PC-9 (cell line): ENCODE data around the gene DBNL. TPM values are rescaled to one million over a fixed set of nuclear protein-coding genes. Genes with fewer than 3 reads are reported as not detected.

Experiments used
- BruUV-seq: library from RNA; stranded (reverse); fragments of 400-500 nt; replicated peaks from 2 replicates; lab custom pipeline; 2021; lab: Mats Ljungman, UMichigan
- CTCF ChIA-PET: fragments of 300-600 bp; sonication (Branson Sonifier 250); formaldehyde crosslinking; loops from one replicate; lab custom pipeline; 2022; ENCODE audit warnings: antibody characterized with exemption; lab: Charles Lee
- POLR2A ChIA-PET: fragments of 300-600 bp; sonication (Branson Sonifier 250); formaldehyde crosslinking; loops from one replicate; lab custom pipeline; 2022; ENCODE audit warnings: antibody characterized with exemption; ENCODE audit not compliant: unreplicated experiment; lab: Charles Lee
- DNase-seq, 2 experiments: peaks; one replicate each; pipeline versions ENCODE4 v3.0.0 to v3.0.0-alpha.2; 2015 to 2022; ENCODE audit warnings: mixed read lengths in 1 of 2
- H2AFZ ChIP-seq: fragments of 200-600 bp; sonication (generic); 2 replicates; pipeline ENCODE4 v1.8.1; 2017; ENCODE audit warnings: antibody characterized with exemption
- H3F3A ChIP-seq: fragments of 200-600 bp; sonication (generic); 2 replicates; pipeline ENCODE4 v1.8.1; 2017; ENCODE audit warnings: antibody characterized with exemption, mild to moderate bottlenecking, low read depth; ENCODE audit not compliant: insufficient read depth
- H3K27ac ChIP-seq: fragments of 200-600 bp; sonication (generic); 2 replicates; pipeline ENCODE4 v1.6.1; 2016; ENCODE audit warnings: mixed run types
- H3K27me3 ChIP-seq: fragments of 200-600 bp; sonication (generic); 2 replicates; pipeline ENCODE4 v1.6.1; 2016; ENCODE audit warnings: low read depth, mixed run types; ENCODE audit not compliant: insufficient read depth
- H3K36me3 ChIP-seq: fragments of 200-600 bp; sonication (generic); 2 replicates; pipeline ENCODE4 v1.6.1; 2016; ENCODE audit warnings: low read depth, mixed run types
- H3K4me1 ChIP-seq: fragments of 200-600 bp; sonication (generic); replicated peaks from 2 replicates; pipeline ENCODE4 v1.6.1; 2016; ENCODE audit warnings: mixed run types; ENCODE audit not compliant: insufficient read depth
- H3K4me2 ChIP-seq: fragments of 200-600 bp; sonication (generic); 2 replicates; pipeline ENCODE4 v1.6.1; 2017; ENCODE audit warnings: mixed run types
- H3K4me3 ChIP-seq: fragments of 200-600 bp; sonication (generic); 2 replicates; pipeline ENCODE4 v1.6.1; 2016; ENCODE audit warnings: mixed run types
- H3K79me2 ChIP-seq: fragments of 200-600 bp; sonication (generic); 2 replicates; pipeline ENCODE4 v1.6.1; 2017; ENCODE audit warnings: low read depth, mixed run types
- H3K9me2 ChIP-seq: fragments of 200-600 bp; sonication (generic); 2 replicates; pipeline ENCODE4 v1.8.1; 2017; ENCODE audit warnings: mild to moderate bottlenecking; ENCODE audit not compliant: insufficient read depth
- H3K9me3 ChIP-seq: fragments of 200-600 bp; sonication (generic); 2 replicates; pipeline ENCODE4 v1.8.1; 2016; ENCODE audit warnings: low read depth; ENCODE audit not compliant: insufficient read depth
- H4K20me1 ChIP-seq: fragments of 200-600 bp; sonication (generic); 2 replicates; pipeline ENCODE4 v1.8.1; 2017; ENCODE audit not compliant: insufficient read depth
- EZH2 ChIP-seq: fragments of 200-600 bp; sonication (generic); IDR thresholded peaks from 2 replicates; pipeline ENCODE4 v1.8.0; 2017; ENCODE audit warnings: antibody characterized with exemption, low read depth
- intact Hi-C: fragments of 100-400 bp; cut with micrococcal nuclease; formaldehyde crosslinking; loops from one replicate; pipeline ENCODE4 v1.10.0; 2022; ENCODE audit not compliant: unreplicated experiment
- total RNA-seq: library from RNA; stranded (reverse); gene quantifications from 2 replicates; pipeline ENCODE4 v1.2.3, GENCODE V29; 2021
- TF ChIP-seq, protein P1 (sequence below): fragments of 200-600 bp; sonication (generic); conservative IDR thresholded peaks from 2 replicates; pipeline ENCODE4 v1.6.1; 2017; ENCODE audit warnings: mixed run types, antibody characterized with exemption, mild to moderate bottlenecking, moderate library complexity

DBNL gene
- total RNA-seq, 1 experiment from 2014 or later, result 70.7 TPM

GRCh38 chr7:44096326-44096881 lies 51.9 kb downstream of the DBNL start:
- Histone ChIP-seq H3K79me2 (no peaks in the 10 kb centered on the region), H3K27ac (no peak overlapping the region), H3F3A (no peaks in the 10 kb centered on the region), H3K27me3 (no peaks in the 10 kb centered on the region), H3K36me3 (no peaks in the 10 kb centered on the region), H3K9me2 (no peaks in the 10 kb centered on the region), H3K4me2 (no peak overlapping the region), H3K4me3 (no peak overlapping the region), H3K9me3 (no peaks in the 10 kb centered on the region), H4K20me1 (no peaks in the 10 kb centered on the region), H3K4me1 (no peaks in the 10 kb centered on the region), H2AFZ (no peak overlapping the region)
- no TSS peak for BruUV-seq
- CTCF ChIA-PET, result no interaction called here
- POLR2A ChIA-PET, result no interaction called here
- intact Hi-C loops, result no loop called here
- DNase-seq, result no peak
- no peak for TF ChIP-seq EZH2
- TF ChIP-seq, protein P1, sequence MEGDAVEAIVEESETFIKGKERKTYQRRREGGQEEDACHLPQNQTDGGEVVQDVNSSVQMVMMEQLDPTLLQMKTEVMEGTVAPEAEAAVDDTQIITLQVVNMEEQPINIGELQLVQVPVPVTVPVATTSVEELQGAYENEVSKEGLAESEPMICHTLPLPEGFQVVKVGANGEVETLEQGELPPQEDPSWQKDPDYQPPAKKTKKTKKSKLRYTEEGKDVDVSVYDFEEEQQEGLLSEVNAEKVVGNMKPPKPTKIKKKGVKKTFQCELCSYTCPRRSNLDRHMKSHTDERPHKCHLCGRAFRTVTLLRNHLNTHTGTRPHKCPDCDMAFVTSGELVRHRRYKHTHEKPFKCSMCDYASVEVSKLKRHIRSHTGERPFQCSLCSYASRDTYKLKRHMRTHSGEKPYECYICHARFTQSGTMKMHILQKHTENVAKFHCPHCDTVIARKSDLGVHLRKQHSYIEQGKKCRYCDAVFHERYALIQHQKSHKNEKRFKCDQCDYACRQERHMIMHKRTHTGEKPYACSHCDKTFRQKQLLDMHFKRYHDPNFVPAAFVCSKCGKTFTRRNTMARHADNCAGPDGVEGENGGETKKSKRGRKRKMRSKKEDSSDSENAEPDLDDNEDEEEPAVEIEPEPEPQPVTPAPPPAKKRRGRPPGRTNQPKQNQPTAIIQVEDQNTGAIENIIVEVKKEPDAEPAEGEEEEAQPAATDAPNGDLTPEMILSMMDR, result no peak

DNA sequence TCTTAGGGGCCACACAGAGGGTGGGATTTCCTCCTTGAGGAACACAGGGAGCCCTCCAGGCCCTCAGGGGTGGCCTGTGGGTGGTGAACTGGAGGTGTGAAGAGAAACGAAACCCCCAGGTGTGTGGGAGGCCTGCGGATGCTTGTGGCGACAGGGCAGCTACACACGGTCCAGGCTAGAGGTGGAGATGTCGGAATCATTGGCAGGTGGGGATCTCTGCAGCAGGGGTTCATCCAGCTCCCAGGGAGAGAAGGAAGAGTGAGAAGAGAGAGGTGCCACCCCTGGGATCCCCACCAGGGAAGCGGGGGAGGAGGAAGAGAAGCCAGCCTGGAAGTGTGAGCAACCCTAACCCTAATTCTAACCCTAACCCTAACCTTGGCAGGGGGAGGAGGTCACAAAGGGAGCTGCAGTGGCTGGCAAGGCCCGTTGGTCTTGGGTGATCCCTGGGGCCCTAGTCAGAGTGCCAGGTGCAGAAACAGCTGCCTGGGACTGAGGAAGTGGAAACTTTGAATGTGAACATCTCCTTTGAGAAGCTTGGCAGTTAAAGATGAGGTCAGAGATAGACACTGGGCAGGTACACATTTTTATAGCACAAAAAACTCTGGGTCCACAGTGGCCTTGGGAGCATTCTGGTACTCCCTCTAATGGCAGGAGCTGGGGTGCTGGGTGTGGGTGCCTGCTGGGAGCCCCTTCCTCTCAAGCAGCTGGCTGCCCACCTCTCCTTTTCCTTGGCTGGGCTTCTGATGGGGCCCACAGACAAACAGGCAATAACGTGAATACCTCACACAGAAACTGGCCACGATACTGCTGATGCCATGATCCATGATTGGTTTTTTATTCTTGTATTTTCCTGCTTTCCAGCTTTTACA lies 52.8 kb downstream of the DBNL start:
- no peaks in the 10 kb centered on the region for H3K36me3 ChIP-seq
- H3K9me3 ChIP-seq, result no peaks in the 10 kb centered on the region
- no peak overlapping the region for H3K4me2 ChIP-seq
- intact Hi-C loops, result no loop called here
- DNase-seq, result no peak
- no peak overlapping the region for H2AFZ ChIP-seq
- no peaks in the 10 kb centered on the region for H3K9me2 ChIP-seq
- BruUV-seq, result no TSS peak
- H3K79me2 ChIP-seq, result no peaks in the 10 kb centered on the region
- no peaks in the 10 kb centered on the region for H3K4me1 ChIP-seq
- CTCF ChIA-PET, result no interaction called here
- H3K27me3 ChIP-seq, result no peaks in the 10 kb centered on the region
- no peak overlapping the region for H3K27ac ChIP-seq
- no peaks in the 10 kb centered on the region for H3F3A ChIP-seq
- TF ChIP-seq, protein P1, result no peak
- no peak for TF ChIP-seq EZH2
- POLR2A ChIA-PET, result no interaction called here
- H3K4me3 ChIP-seq, result no peak overlapping the region
- no peaks in the 10 kb centered on the region for H4K20me1 ChIP-seq

GRCh38 chr7:44098092-44099068 lies 53.9 kb downstream of the DBNL start:
- no peaks in the 10 kb centered on the region for H3K79me2 ChIP-seq
- H4K20me1 ChIP-seq, result no peaks in the 10 kb centered on the region
- BruUV-seq, result no TSS peak
- ChIA-PET CTCF (no interaction called here), POLR2A (no interaction called here)
- H3K9me3 ChIP-seq, result no peaks in the 10 kb centered on the region
- no peak overlapping the region for H3K4me3 ChIP-seq
- no peaks in the 10 kb centered on the region for H3K36me3 ChIP-seq
- H3F3A ChIP-seq, result no peaks in the 10 kb centered on the region
- no peaks in the 10 kb centered on the region for H3K9me2 ChIP-seq
- no peaks in the 10 kb centered on the region for H3K27me3 ChIP-seq
- no peak for DNase-seq
- no peaks in the 10 kb centered on the region for H3K4me1 ChIP-seq
- H3K27ac ChIP-seq, result no peak overlapping the region
- no peak overlapping the region for H2AFZ ChIP-seq
- intact Hi-C loops, result no loop called here
- H3K4me2 ChIP-seq, result no peak overlapping the region
- no peak for TF ChIP-seq EZH2
- TF ChIP-seq, protein P1, result no peak
